HFF-Myc (cell line): Measurements from ENCODE around the gene EDEM1.

Experiments
- DNase-seq: peaks from one replicate; pipeline ENCODE4 v3.0.0-alpha.2; 2011; ENCODE audit warnings: low read depth; ENCODE audit errors: extremely low read depth
- H3K4me3 ChIP-seq: replicated peaks from 2 replicates; pipeline ENCODE4 v1.5.1; 2011; ENCODE audit warnings: low read depth, mild to moderate bottlenecking, control low read depth, low read length
- CTCF ChIP-seq: IDR thresholded peaks from 2 replicates; pipeline ENCODE4 v1.5.1; 2012; ENCODE audit warnings: mild to moderate bottlenecking, low read depth, low read length, control low read depth; ENCODE audit errors: missing control alignments

Gene EDEM1

GRCh38 chr3:5264896-5265770 is 77.6 kb downstream of the EDEM1 start:
- TF ChIP-seq CTCF = no peak
- H3K4me3 ChIP-seq = no peak overlapping the region
- no peak for DNase-seq

GRCh38 chr3:5267252-5267651 is 79.7 kb downstream of the EDEM1 start:
- TF ChIP-seq CTCF = no peak
- no peak overlapping the region for H3K4me3 ChIP-seq
- DNase-seq = no peak

- TF ChIP-seq CTCF = no peak
- H3K4me3 ChIP-seq = no peak overlapping the region
- DNase-seq = no peak
Observed at GRCh38 chr3:5267889-5268288, 80.4 kb downstream of the EDEM1 start.
